ENCODE data around the gene CEMIP.

DNA sequence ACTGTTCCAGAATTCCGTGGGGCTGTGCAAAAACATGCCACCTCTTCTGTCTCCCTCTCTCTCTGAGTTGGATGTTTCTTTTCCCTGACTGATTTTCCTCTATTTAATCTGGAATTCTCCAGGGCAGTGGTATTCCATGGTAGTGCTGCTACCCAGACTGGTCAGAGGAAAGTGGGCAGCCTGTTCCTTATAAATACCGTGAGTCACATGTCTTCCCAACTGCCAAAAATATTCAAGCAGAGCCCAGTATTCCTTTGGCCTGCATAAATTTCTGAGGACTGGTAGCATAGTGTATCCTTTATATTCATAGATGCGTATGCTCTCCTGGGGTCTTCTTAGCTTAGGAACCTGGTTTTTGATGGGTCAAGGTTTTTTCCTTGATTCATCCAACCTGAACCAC is 40.9 kb downstream of the CEMIP start:
- no peak for TF ChIP-seq EZH2 (IDR thresholded peaks at IDR 0.05; ENCODE audit: low read length, unreplicated experiment)
- TF ChIP-seq, protein P1, sequence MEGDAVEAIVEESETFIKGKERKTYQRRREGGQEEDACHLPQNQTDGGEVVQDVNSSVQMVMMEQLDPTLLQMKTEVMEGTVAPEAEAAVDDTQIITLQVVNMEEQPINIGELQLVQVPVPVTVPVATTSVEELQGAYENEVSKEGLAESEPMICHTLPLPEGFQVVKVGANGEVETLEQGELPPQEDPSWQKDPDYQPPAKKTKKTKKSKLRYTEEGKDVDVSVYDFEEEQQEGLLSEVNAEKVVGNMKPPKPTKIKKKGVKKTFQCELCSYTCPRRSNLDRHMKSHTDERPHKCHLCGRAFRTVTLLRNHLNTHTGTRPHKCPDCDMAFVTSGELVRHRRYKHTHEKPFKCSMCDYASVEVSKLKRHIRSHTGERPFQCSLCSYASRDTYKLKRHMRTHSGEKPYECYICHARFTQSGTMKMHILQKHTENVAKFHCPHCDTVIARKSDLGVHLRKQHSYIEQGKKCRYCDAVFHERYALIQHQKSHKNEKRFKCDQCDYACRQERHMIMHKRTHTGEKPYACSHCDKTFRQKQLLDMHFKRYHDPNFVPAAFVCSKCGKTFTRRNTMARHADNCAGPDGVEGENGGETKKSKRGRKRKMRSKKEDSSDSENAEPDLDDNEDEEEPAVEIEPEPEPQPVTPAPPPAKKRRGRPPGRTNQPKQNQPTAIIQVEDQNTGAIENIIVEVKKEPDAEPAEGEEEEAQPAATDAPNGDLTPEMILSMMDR (conservative IDR thresholded peaks at IDR 0.05; ENCODE audit: low read depth, low read length), result no peak
- no peak for TF ChIP-seq EZH2phosphoT487 (IDR thresholded peaks at IDR 0.05; ENCODE audit: borderline replicate concordance, low read length)

Data from PC-3 (cell line).